K562 (cell line): ENCODE measurements around the gene ADAP1. TPM values are rescaled to one million over a fixed set of nuclear protein-coding genes. Genes with fewer than 3 reads are reported as not detected.

Experiments used
- ATAC-seq: fragments of 200-7000 bp; cut with Tn5 transposase; 3 replicates; pipeline ENCODE4 v1.9.1; 2020; ENCODE audit warnings: moderate library complexity
- BruUV-seq: library from RNA; stranded (reverse); fragments of 400-500 nt; replicated peaks from 2 replicates; lab custom pipeline; 2021; lab: Mats Ljungman, UMichigan
- CTCF ChIA-PET: fragments of 300-600 bp; formaldehyde crosslinking; extraction: SDS; loops from one replicate; lab custom pipeline; 2021; ENCODE audit warnings: low intra/inter-chr PET ratio; lab: Yijun Ruan, JAX
- POLR2A ChIA-PET: fragments of 300-600, 350-650 bp; sonication (Branson Sonifier 250); formaldehyde crosslinking; extraction: SDS; loops from one replicate; lab custom pipeline; 2021; ENCODE audit warnings: antibody characterized with exemption, inconsistent platforms; lab: Yijun Ruan, JAX
- DNase-seq, 4 experiments: peaks; one replicate each; pipeline versions ENCODE4 v3.0.0 to v3.0.0-alpha.2; 2011 to 2018; ENCODE audit warnings: low spot score in 3 of 4, mixed read lengths in 3 of 4; ENCODE audit errors: extremely low read depth in 1 of 4
- FAIRE-seq: peaks from 2 replicates; lab custom pipeline; 2011; peaks lifted over from hg19 to GRCh38; lab: Jason Lieb, UNC
- H2AFZ ChIP-seq: 2 replicates; pipeline ENCODE4 v1.6.0; 2011; ENCODE audit warnings: low read depth, low read length, control low read depth, inconsistent platforms
- H3K27ac ChIP-seq: fragments of 200-600 bp; 3 replicates; pipeline ENCODE4 v1.8.0; 2011; ENCODE audit warnings: low read depth, mild to moderate bottlenecking, control low read depth, inconsistent platforms, low read length, moderate library complexity, mixed read lengths; ENCODE audit errors: extremely low read depth
- H3K27me3 ChIP-seq, 2 experiments: fragments of 300-600 bp in 1 of 2; 2 replicates in 1 of 2; 3 replicates in 1 of 2; pipeline versions ENCODE4 v1.6.0 to v1.8.0; 2011; ENCODE audit warnings: inconsistent platforms in 2 of 2, low read length in 2 of 2, mild to moderate bottlenecking in 1 of 2, mixed read lengths in 1 of 2, moderate library complexity in 1 of 2; ENCODE audit not compliant: control insufficient read depth in 2 of 2, insufficient read depth in 2 of 2
- H3K36me3 ChIP-seq: fragments of 300-600 bp; 3 replicates; pipeline ENCODE4 v1.8.0; 2011; ENCODE audit warnings: mild to moderate bottlenecking, low read length, inconsistent platforms; ENCODE audit not compliant: control insufficient read depth, insufficient read depth
- H3K4me1 ChIP-seq, 2 experiments: fragments of 200-600 bp in 1 of 2; replicated peaks in 1 of 2; 2 replicates in 1 of 2; 3 replicates in 1 of 2; pipeline versions ENCODE4 v1.5.1 to v1.8.0; 2011; ENCODE audit warnings: inconsistent platforms in 2 of 2, low read length in 2 of 2, mild to moderate bottlenecking in 1 of 2, mixed read lengths in 1 of 2, moderate library complexity in 1 of 2; ENCODE audit not compliant: control insufficient read depth in 2 of 2, insufficient read depth in 2 of 2
- H3K4me2 ChIP-seq: 2 replicates; pipeline ENCODE4 v1.6.1; 2011; ENCODE audit warnings: low read length, control low read depth, inconsistent platforms, mixed read lengths; ENCODE audit not compliant: insufficient read depth
- H3K4me3 ChIP-seq: fragments of 200-600 bp; sonication (generic), shearing (Covaris generic); 2 replicates; pipeline ENCODE4 v1.5.1; 2016; ENCODE audit warnings: control low read depth, inconsistent platforms
- H3K79me2 ChIP-seq: fragments of 200-600 bp; 3 replicates; pipeline ENCODE4 v1.8.0; 2011; ENCODE audit warnings: low read length, inconsistent platforms; ENCODE audit not compliant: control insufficient read depth, insufficient read depth
- H3K9ac ChIP-seq, 2 experiments: 2 replicates each; pipeline versions ENCODE4 v1.6.0 to v1.6.1; 2011; ENCODE audit warnings: low read depth in 2 of 2, low read length in 2 of 2, control low read depth in 1 of 2, inconsistent platforms in 1 of 2, mild to moderate bottlenecking in 1 of 2, mixed read lengths in 1 of 2; ENCODE audit not compliant: insufficient read depth in 1 of 2
- H3K9me1 ChIP-seq: one replicate; pipeline ENCODE4 v1.6.0; 2011; ENCODE audit warnings: inconsistent platforms, mild to moderate bottlenecking, low read length, moderate library complexity; ENCODE audit not compliant: control insufficient read depth, insufficient read depth
- H3K9me3 ChIP-seq: replicated peaks from 2 replicates; pipeline ENCODE4 v1.5.1; 2011; ENCODE audit warnings: low read depth, low read length, inconsistent platforms; ENCODE audit not compliant: control insufficient read depth, insufficient read depth
- H4K20me1 ChIP-seq: replicated peaks from 2 replicates; pipeline ENCODE4 v1.6.1; 2011; ENCODE audit warnings: low read length, inconsistent platforms, mixed read lengths; ENCODE audit not compliant: control insufficient read depth, insufficient read depth
- ASH1L ChIP-seq: fragments of 450-650 bp; IDR thresholded peaks from 2 replicates; pipeline ENCODE4 v1.6.1; 2018; ENCODE audit warnings: borderline replicate concordance, mild to moderate bottlenecking, low read depth; ENCODE audit not compliant: partially characterized antibody
- BACH1 ChIP-seq: fragments of 200-800 bp; sonication (Bioruptor generic); IDR thresholded peaks from 2 replicates; pipeline ENCODE4 v1.6.1; 2016; ENCODE audit warnings: missing genetic modification characterization, missing compliant biosample characterization
- DEAF1 ChIP-seq: fragments of 450-650 bp; formaldehyde crosslinking; IDR thresholded peaks from 2 replicates; pipeline ENCODE4 v1.4.0; 2020; ENCODE audit warnings: mild to moderate bottlenecking, moderate library complexity
- HDAC6 ChIP-seq: IDR thresholded peaks from 2 replicates; pipeline ENCODE4 v1.6.1; 2012; ENCODE audit warnings: low read depth, mild to moderate bottlenecking, control low read depth, inconsistent platforms, low read length, moderate library complexity
- LARP7 ChIP-seq: fragments of 450-650 bp; IDR thresholded peaks from 2 replicates; pipeline ENCODE4 v1.6.1; 2016
- MCM3 ChIP-seq: fragments of 450-650 bp; IDR thresholded peaks from 2 replicates; pipeline ENCODE4 v1.6.1; 2016
- PHF21A ChIP-seq: fragments of 450-650 bp; IDR thresholded peaks from 2 replicates; pipeline ENCODE4 v1.6.1; 2017; ENCODE audit warnings: low read depth, borderline replicate concordance
- SMAD4 ChIP-seq: fragments of 250-450 bp; sonication (Bioruptor Pico); conservative IDR thresholded peaks from 2 replicates; pipeline ENCODE4 v1.8.0; 2021; ENCODE audit warnings: inconsistent platforms, mild to moderate bottlenecking, moderate library complexity
- SP1 ChIP-seq: sonication (generic); formaldehyde crosslinking; IDR thresholded peaks from 2 replicates; pipeline ENCODE4 v1.8.1; 2022; ENCODE audit warnings: mild to moderate bottlenecking, missing genetic modification reagents
- TCFL5 ChIP-seq: fragments of 250-450 bp; sonication (Bioruptor Pico); conservative IDR thresholded peaks from 2 replicates; pipeline ENCODE4 v1.6.1; 2021; ENCODE audit warnings: mild to moderate bottlenecking, moderate library complexity, matching md5 sums
- ZFPM2 ChIP-seq: fragments of 250-450 bp; sonication (Bioruptor Pico); IDR thresholded peaks from 2 replicates; pipeline ENCODE4 v1.5.1; 2022; ENCODE audit warnings: mild to moderate bottlenecking
- ZNF347 ChIP-seq: fragments of 450-650 bp; formaldehyde crosslinking; IDR thresholded peaks from 2 replicates; pipeline ENCODE4 v1.4.0; 2020; ENCODE audit warnings: low read depth, mild to moderate bottlenecking, moderate library complexity
- ZNF592 ChIP-seq: fragments of 450-650 bp; IDR thresholded peaks from 2 replicates; pipeline ENCODE4 v1.6.1; 2017; ENCODE audit warnings: antibody characterized with exemption, mild to moderate bottlenecking
- ZNF644 ChIP-seq: fragments of 200-800 bp; sonication (Bioruptor generic); IDR thresholded peaks from 2 replicates; pipeline ENCODE4 v1.6.1; 2016; ENCODE audit warnings: low read depth, missing genetic modification characterization, missing compliant biosample characterization
- WGBS: fragments of 100-300 bp; shearing (Covaris generic); methylation state at CpG from one replicate; pipeline ENCODE4 v1.1.6; 2016; ENCODE audit warnings: low coverage, mixed read lengths; ENCODE audit not compliant: insufficient coverage; ENCODE audit errors: missing lambda C conversion rate; 5-methylcytosine and 5-hydroxymethylcytosine counted together
- in situ Hi-C: fragments of 300-500 bp; cut with MboI; formaldehyde crosslinking; loops from 4 replicates; pipeline ENCODE4 v1.15.0; 2018; ENCODE audit warnings: inconsistent platforms, mixed read lengths
- intact Hi-C: fragments of 100-400 bp; cut with micrococcal nuclease; formaldehyde crosslinking; loops from 2 replicates; pipeline ENCODE4 v1.14.2; 2022
- polyA plus RNA-seq, 8 experiments: library from polyadenylated mRNA; depleted of rRNA in 4 of 8; stranded (reverse) in 5 of 8; unstranded in 3 of 8; fragments of >200 nt; fragmentation: Nextera tagmentation in 2 of 8; fragmentation: Illumina TruSeq in 1 of 8; extraction: Ambion mirVana in 2 of 8; extraction: Trizol in 1 of 8; gene quantifications; 2 replicates each; pipeline versions ENCODE4 v1.2.1 to v1.2.3, GENCODE V29; 2011 to 2014; ENCODE audit warnings: inconsistent platforms in 1 of 8, missing spikeins in 1 of 8
- total RNA-seq, 7 experiments: library from RNA; depleted of rRNA in 6 of 7; stranded (reverse); fragments of >200 nt in 6 of 7; fragmentation: Illumina TruSeq in 2 of 7; extraction: Trizol in 2 of 7; gene quantifications; 2 replicates each; pipeline versions ENCODE4 v1.2.1 to v1.2.3, GENCODE V29; 2011 to 2021; ENCODE audit warnings: low replicate concordance in 1 of 7

Gene ADAP1
- total and polyA plus RNA-seq, 9 of the 15 experiments (the other 6 are each of a cell fraction or from before 2014, with no cell fraction given), result 0.27 to 1.4 (median 0.52) TPM; not detected in 3

- H3K4me2 ChIP-seq, result no peak overlapping the region
- POLR2A ChIA-PET, result interaction anchor here (0.6 kb wide), 1 partner anchor 17 kb away, joined by 3 read pairs; no protein-coding TSS in a partner anchor
Observed at GRCh38 chr7:918441-919113, 35.9 kb downstream of the ADAP1 start.

GRCh38 chr7:918118-918425 lies 36.4 kb downstream of the ADAP1 start:
- Histone ChIP-seq H3K9me3 (no peaks in the 10 kb centered on the region), H3K9ac (no peak overlapping the region), H3K79me2 (no peaks in the 10 kb centered on the region), H3K36me3 (no peaks in the 10 kb centered on the region), H3K4me2 (no peak overlapping the region), H3K27me3 (peaks cover 8 to 39% of the 10 kb centered on the region in 2 experiments; a peak in 4 of 5 replicates), H3K4me3 (no peak overlapping the region), H3K4me1 (peaks cover 3 to 50% of the 10 kb centered on the region in 2 experiments), H4K20me1 (no peaks in the 10 kb centered on the region), H3K9me1 (no peaks in the 10 kb centered on the region), H2AFZ (no peak overlapping the region), H3K27ac (no peak overlapping the region)
- ATAC-seq (no peak), DNase-seq (no peak), FAIRE-seq (no peak)
- BruUV-seq, result no TSS peak
- intact Hi-C loops, result no loop called here
- ChIA-PET CTCF (no interaction called here), POLR2A (no interaction called here)
- 20% methylated on average over 8 of the region's 9 CpGs for WGBS
- in situ Hi-C loops, result no loop called here
- TF ChIP-seq SMAD4, result no peak
- no peak for TF ChIP-seq DEAF1 (CRISPR knock-in tag)
- no peak for TF ChIP-seq TCFL5 (CRISPR knock-in tag)
- TF ChIP-seq MCM3, result no peak
- TF ChIP-seq ZNF592, result no peak
- no peak for TF ChIP-seq ASH1L
- TF ChIP-seq ZNF644 (tag), result no peak
- no peak for TF ChIP-seq ZNF347 (CRISPR knock-in tag)

More at GRCh38 chr7:918441-919113, 35.9 kb downstream of the ADAP1 start:
- ATAC-seq, result no peak
- Histone ChIP-seq H3K4me3 (no peak overlapping the region), H3K27ac (no peak overlapping the region), H3K4me1 (peaks cover 8 to 55% of the 10 kb centered on the region in 2 experiments), H3K9me1 (no peaks in the 10 kb centered on the region)
- CTCF ChIA-PET, result no interaction called here
- TF ChIP-seq SP1 (no peak), PHF21A (no peak), ZFPM2 (CRISPR knock-in tag) (no peak), BACH1 (no peak), HDAC6 (no peak), LARP7 (no peak)
- TF ChIP-seq, all 486 proteins: peak for 0
- H3K36me3 ChIP-seq, result no peaks in the 10 kb centered on the region
- 7% methylated on average over 11 of the region's 21 CpGs for WGBS
- H4K20me1 ChIP-seq, result no peaks in the 10 kb centered on the region
- intact Hi-C loops (no loop called here), in situ Hi-C loops (no loop called here)
- no peaks in the 10 kb centered on the region for H3K79me2 ChIP-seq
- BruUV-seq, result no TSS peak
- no peaks in the 10 kb centered on the region for H3K9me3 ChIP-seq
- H3K9ac ChIP-seq, result no peak overlapping the region; a peak in 1 of 4 replicates
- DNase-seq, result no peak
- no peak overlapping the region for H2AFZ ChIP-seq
- peaks cover 8 to 39% of the 10 kb centered on the region in 2 experiments; a peak in 4 of 5 replicates for H3K27me3 ChIP-seq
- FAIRE-seq, result no peak
